GM12878 (cell line): ENCODE measurements around the gene SLC34A1. TPM values are rescaled to one million over a fixed set of nuclear protein-coding genes. Genes with fewer than 3 reads are reported as not detected.

ENCODE experiments used
- BMI1 ChIP-seq: fragments of 450-650 bp; IDR thresholded peaks from 2 replicates; pipeline ENCODE4 v1.6.1; 2016; ENCODE audit warnings: mild to moderate bottlenecking, moderate library complexity, borderline replicate concordance
- ETV6 ChIP-seq, 2 experiments: fragments of 450-650 bp in 1 of 2; IDR thresholded peaks in 1 of 2; conservative IDR thresholded peaks in 1 of 2; 2 replicates each; pipeline ENCODE4 v1.6.1; 2014; ENCODE audit warnings: antibody characterized with exemption in 1 of 2, borderline replicate concordance in 1 of 2, low read depth in 1 of 2, mild to moderate bottlenecking in 1 of 2, moderate library complexity in 1 of 2
- KAT2A ChIP-seq: conservative IDR thresholded peaks from 2 replicates; pipeline ENCODE4 v1.6.1; 2011; ENCODE audit warnings: low read depth, low read length; ENCODE audit not compliant: control insufficient read depth
- MEF2A ChIP-seq: IDR thresholded peaks from 2 replicates; pipeline ENCODE4 v1.6.1; 2011; ENCODE audit warnings: low read depth, mild to moderate bottlenecking, low read length, moderate library complexity; ENCODE audit not compliant: insufficient read depth
- NFIC ChIP-seq: IDR thresholded peaks from 2 replicates; pipeline ENCODE4 v1.6.1; 2012; ENCODE audit warnings: low read depth, mild to moderate bottlenecking, inconsistent platforms, low read length, moderate library complexity
- NFYA ChIP-seq: IDR thresholded peaks from 2 replicates; pipeline ENCODE4 v1.6.1; 2011; ENCODE audit warnings: low read depth, mild to moderate bottlenecking, low read length, improper control_type of control experiment, borderline replicate concordance
- NFYB ChIP-seq: IDR thresholded peaks from 2 replicates; pipeline ENCODE4 v1.6.1; 2011; ENCODE audit warnings: low read depth, mild to moderate bottlenecking, low read length, improper control_type of control experiment, moderate library complexity; ENCODE audit not compliant: insufficient read depth
- PKNOX1 ChIP-seq: fragments of 450-650 bp; IDR thresholded peaks from 2 replicates; pipeline ENCODE4 v1.6.1; 2016; ENCODE audit warnings: mild to moderate bottlenecking
- SKIL ChIP-seq: fragments of 450-650 bp; IDR thresholded peaks from 2 replicates; pipeline ENCODE4 v1.6.1; 2017; ENCODE audit warnings: mild to moderate bottlenecking, low read depth, inconsistent platforms; ENCODE audit not compliant: poor library complexity, severe bottlenecking
- ZNF217 ChIP-seq: fragments of 450-650 bp; IDR thresholded peaks from 2 replicates; pipeline ENCODE4 v1.6.1; 2017; ENCODE audit warnings: antibody characterized with exemption, mild to moderate bottlenecking
- polyA plus RNA-seq, 11 experiments: library from polyadenylated mRNA; depleted of rRNA in 4 of 11; unstranded in 6 of 11; stranded (reverse) in 5 of 11; fragments of >200 nt; fragmentation: Nextera tagmentation in 4 of 11; fragmentation: Illumina TruSeq in 1 of 11; extraction: Ambion mirVana in 4 of 11; extraction: Trizol in 1 of 11; gene quantifications; 1 replicate in 1 of 11; 2 replicates in 10 of 11; pipeline versions ENCODE4 v1.2.1 to v1.2.3, GENCODE V29; 2011 to 2016; ENCODE audit warnings: inconsistent platforms in 2 of 11, missing spikeins in 2 of 11, low read depth in 1 of 11
- total RNA-seq, 4 experiments: library from RNA; depleted of rRNA in 3 of 4; stranded (reverse); fragments of >200 nt in 3 of 4; fragmentation: Illumina TruSeq in 1 of 4; extraction: Trizol in 1 of 4; gene quantifications; 2 replicates each; pipeline versions ENCODE4 v1.2.1 to v1.2.3, GENCODE V29; 2013 to 2021

Gene SLC34A1
- total and polyA plus RNA-seq, 10 of the 15 experiments (the other 5 are each of a cell fraction or from before 2014, with no cell fraction given), result 0.03 to 0.14 (median 0.09) TPM; not detected in 2

GRCh38 chr5:177431317-177432142 is 47.3 kb downstream of the SLC34A1 start (continued):
- 0 out of 2 replicates have a peak, but pooled peaks have one; percentile 39 for TF ChIP-seq NFYB
- TF ChIP-seq NFIC, result no peak
- no peak for TF ChIP-seq SKIL
- TF ChIP-seq ETV6 (conservative IDR thresholded peaks at IDR 0.05 in 1 of 2, IDR thresholded peaks at IDR 0.05 in 1 of 2; ENCODE audit: borderline replicate concordance in 1 of 2, low read depth in 1 of 2), result peak in 1 of 2 experiments; percentile 97; a peak in 2 of 4 replicates
- peak; percentile 45; the same call in 1 of the 2 replicates for TF ChIP-seq ZNF217
- 0 out of 2 replicates have a peak, but pooled peaks have one; percentile 11 for TF ChIP-seq PKNOX1
- TF ChIP-seq NFYA, result no peak
- TF ChIP-seq KAT2A, result no peak
- 0 out of 2 replicates have a peak, but pooled peaks have one; percentile 26 for TF ChIP-seq MEF2A
- TF ChIP-seq BMI1, result no peak
- TF ChIP-seq, all 136 proteins: peak for 46
